Hematopoietic multipotent progenitor cell treated with erythropoietin and hydrocortisone succinate and interleukin-3 and kit ligand, for 8 days (in vitro differentiated cells): Measurements from ENCODE around the gene PHGDH.

ENCODE experiments used
- DNase-seq: peaks from one replicate; pipeline ENCODE4 v3.0.0-alpha.2; 2015

PHGDH gene

DNA sequence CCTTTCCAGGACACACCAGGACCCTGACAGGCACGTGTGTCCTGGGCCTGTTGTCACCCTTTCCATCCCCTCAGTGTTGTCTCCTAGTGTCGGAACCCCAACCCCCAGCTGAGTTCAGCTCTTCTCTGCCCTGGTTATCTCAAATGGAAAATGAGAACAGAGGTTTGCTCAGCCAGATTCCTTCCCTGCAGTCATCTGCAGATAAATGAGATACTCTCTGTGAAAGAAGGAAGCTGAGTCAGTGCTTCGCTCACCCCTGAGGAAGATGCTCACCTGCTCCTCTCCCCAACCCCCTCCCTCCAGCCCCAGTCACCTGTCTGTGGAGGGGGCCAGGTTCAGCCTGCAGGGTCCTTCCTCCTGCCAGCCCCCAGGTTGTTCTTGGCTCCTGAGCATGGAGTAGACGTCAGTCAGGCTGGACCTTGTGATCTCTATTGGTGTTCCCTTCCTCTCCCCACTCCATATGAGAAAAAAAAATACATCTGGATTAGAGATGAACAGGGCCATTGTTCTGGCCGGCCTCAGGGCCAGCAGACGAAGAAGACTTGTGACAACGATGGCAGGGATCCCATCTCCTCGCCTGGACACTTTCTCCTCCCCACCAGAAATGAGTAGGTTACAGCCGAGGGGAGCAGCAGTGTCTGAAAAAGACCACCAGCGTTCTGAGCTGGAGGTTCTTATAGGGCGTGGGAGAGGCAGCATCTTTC lies 20.9 kb downstream of the PHGDH start:
- DNase-seq, result no peak

DNA sequence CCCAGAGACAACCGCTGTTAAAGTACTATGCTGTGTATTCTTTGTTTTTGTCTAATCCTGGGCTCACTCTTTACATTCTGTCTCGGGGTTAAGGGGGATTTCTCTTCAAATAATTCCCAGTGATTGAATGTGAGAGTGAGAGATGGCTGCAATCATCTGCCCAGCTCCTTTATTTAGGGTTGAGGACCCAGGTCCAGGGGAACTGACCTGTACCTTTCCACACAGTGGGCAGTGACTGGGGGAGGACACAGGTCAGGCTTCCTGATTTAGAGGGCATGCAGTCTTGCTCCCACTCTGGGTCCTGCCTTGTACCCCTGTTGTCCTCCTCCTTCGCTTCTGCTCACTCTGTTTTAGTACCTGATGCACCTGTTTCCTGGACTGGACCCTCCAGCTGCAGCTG lies 22.0 kb downstream of the PHGDH start:
- no peak for DNase-seq

DNA sequence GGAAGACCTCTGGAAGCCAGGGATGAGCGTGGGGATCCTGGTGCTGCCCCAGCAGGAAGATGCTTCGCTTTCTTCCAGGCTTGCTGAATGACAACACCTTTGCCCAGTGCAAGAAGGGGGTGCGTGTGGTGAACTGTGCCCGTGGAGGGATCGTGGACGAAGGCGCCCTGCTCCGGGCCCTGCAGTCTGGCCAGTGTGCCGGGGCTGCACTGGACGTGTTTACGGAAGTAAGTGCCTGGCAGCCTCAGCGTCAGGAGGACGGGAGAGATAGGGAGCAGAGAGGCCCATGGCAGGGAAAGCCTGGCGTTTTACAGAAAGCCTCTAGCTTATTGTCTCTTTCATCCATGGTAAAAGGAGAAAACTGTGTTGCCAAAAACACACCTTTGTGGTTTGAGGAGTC lies 23.5 kb downstream of the PHGDH start:
- no peak for DNase-seq

DNA sequence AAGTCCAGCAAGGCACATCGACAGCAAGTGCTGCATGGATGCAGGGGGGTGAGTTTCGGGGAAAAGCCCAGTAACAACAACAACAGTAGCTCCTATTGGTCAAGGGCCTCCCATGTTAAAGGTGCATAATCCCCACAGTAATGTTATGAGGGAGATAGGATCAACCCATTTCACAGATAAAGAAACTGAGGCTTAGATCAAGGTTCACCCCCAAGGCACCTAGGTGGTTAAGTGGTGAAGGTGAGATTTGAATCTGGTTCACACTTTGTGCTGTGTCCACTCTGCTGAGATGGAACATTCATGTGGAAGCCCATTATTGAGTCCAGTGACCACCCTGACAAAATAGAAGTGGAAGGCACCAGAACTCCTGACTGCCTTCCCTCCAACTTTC lies 24.9 kb downstream of the PHGDH start:
- DNase-seq, result no peak

DNA sequence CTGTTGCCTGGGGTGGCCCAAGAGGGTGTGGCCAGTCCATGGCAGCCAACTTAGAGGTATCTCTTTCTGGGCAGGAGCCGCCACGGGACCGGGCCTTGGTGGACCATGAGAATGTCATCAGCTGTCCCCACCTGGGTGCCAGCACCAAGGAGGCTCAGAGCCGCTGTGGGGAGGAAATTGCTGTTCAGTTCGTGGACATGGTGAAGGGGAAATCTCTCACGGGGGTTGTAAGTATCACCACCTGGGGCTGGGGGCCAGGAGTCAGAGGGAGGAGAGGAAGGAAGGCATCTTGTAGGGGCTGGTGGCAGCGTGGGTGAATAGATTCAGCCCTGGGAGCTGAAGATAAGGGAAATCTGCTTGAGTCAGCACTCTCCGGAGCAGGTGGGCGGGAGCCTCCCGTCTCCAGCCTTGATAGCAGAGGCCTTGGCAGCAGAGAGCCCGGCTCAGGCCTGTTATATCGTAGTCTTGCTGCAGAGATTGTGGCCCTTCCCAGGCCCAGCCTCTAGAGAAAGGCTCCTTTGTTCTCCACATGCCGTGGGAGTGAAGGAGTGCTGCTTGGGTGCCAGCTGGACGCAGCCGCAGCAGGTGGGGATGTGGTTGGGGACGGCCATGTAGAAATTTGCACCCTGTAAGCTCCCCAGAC lies 25.4 kb downstream of the PHGDH start:
- peak; percentile 91 for DNase-seq

DNA sequence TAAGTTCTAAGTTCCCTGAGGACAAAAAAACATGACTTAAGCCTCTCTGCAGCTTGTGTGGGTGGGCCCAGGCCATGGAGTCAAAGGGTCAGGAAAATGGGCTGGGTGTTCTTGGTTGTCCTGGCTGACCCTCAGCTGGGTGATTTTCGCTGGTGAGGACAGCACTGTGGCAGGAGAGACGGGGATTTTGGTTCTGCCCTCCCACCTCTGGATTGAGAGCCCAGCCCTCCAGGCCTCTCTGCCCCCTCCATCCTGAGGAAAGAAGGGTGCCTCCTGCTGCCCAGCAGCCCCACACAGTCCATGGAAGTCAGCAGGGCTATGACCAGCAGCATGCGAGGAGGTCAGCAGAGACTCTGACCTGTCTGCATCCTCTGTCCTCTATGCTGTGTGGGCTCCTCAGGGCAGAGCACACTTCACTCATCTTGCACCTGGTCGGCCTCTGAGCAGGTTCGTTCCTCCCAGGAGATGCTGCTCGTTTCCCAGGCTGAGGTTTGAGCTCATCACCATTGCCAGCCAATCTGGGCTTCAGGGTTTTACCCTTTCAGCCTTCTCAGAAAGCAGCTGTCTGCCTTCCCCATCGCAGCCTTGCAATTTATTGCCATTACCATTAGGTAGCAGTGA lies 26.5 kb downstream of the PHGDH start:
- no peak for DNase-seq

DNA sequence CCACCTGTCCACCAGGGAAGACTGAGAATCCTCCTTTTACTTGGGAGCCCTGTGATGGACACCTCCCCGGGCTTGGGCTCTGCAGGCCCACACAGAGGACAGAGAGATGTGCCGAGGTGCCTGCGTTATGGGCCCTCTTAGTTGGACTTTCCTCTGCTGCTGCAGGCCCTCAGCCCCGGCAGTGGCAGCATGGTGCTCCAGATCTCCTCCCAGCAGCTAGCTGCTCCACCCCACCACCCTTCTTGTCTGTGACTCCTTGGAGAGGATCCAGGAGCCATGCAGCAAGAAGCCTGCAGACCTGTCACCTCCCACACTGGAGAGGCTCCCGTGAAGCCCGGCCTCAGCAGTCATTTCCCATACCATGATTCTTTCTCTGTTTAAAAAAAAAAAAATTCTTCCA lies 27.4 kb downstream of the PHGDH start:
- DNase-seq, result peak; percentile 13

DNA sequence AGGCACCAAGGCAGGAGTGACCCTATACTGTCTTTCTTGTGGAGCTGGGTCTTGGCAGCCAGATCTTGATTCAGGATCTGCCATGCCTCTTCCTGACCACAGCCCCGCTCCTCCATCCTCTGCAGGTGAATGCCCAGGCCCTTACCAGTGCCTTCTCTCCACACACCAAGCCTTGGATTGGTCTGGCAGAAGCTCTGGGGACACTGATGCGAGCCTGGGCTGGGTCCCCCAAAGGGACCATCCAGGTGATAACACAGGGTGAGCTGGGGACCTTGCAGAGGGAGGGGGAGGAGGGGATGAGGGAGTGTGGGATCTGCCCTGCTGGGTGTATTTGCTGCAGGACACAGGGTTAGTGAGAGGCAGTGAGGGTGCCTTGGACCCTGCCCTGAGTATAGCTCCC lies 28.5 kb downstream of the PHGDH start:
- no peak for DNase-seq

DNA sequence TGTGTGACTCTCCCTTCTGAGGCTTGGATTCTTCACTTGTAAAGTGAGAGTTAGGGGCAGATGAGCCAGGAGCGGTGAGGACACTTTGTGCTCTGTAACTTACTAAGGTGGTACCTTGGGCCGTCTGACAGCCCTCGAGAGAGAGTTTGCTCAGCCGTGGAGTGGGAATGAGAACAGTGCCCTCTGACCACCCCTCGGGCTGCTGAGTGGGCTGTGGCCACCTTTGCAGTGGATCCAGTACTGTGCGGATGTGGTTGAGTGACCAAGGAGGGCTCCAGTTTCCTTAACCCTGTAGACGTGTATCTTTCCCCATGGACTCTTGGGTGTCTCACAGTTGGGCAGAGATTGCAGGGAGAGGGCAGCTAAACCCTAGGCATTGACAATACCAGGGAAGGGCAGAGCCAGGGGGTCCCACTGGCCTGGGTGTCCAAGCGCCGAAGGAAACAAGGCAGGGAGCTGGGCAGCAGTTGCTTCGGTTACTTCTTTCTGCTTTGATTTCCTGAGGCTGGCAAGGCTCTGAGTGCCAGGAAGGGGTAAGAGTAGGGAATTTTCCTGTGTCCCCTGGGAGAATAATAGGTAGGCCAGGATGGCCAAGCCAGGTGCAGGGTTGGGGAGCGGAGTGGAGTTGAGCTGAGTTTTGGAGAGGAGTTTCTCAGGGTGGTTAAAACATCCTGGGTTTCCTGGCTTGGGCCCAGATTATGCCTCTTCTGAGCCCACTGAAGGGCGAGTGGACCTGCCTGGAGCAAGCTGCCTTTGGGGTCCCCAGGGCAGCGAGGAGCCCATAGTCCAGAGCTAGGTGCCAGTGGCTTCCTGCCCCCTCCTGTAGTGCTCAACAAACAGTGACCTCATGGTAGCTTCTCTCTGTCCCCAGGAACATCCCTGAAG lies 29.4 kb downstream of the PHGDH start:
- DNase-seq, result no peak

DNA sequence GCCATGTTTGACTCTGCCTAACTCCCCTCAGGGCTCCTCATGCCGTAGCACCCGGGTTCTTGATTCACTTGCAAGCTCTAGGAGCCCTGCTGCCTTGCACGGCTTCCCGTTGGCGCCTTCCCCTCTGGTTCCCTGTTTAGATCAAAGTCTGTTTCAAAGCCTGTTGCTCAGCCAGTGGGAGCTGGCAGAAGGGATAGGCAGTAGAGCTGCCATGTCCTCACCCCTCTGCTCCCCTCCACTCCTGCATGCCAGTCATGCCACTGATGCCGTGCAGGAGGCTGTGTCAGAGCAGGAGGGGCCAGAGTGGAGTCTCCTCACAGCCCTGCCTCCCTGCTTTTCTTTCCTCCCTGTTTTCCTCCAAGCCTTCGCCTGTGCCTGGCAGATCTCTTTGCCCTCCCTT lies 30.5 kb downstream of the PHGDH start:
- DNase-seq, result no peak

DNA sequence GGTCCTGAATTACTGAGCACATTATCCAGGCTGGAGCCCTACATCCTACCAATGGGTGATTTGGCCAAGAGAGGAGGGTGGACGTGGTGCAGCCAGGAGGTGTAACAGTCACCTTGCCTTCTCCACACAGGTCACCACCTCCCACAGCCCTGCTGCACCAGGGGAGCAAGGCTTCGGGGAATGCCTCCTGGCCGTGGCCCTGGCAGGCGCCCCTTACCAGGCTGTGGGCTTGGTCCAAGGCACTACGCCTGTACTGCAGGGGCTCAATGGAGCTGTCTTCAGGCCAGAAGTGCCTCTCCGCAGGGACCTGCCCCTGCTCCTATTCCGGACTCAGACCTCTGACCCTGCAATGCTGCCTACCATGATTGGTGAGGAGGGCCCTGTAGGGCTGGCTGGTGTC lies 30.9 kb downstream of the PHGDH start:
- no peak for DNase-seq

DNA sequence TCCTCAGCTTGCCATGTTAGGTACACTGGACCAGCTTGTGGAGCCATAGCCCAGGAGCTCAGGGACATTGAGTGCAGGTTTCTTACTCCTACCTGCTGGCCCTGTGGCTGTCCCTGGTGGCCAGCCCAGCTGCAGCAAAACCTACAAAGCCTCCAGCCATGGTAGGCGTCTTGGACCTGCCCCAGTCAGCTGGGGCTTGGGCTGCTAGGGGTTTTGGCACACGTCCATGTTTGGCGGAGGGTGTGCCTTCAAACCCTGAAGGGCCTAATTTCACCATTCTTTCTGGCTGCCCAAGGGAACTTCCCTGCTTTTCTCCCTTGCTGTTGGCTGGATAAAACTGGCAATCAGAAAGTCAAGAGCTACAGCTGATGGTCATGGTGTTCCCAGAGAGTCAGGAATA lies 31.6 kb downstream of the PHGDH start:
- no peak for DNase-seq

DNA sequence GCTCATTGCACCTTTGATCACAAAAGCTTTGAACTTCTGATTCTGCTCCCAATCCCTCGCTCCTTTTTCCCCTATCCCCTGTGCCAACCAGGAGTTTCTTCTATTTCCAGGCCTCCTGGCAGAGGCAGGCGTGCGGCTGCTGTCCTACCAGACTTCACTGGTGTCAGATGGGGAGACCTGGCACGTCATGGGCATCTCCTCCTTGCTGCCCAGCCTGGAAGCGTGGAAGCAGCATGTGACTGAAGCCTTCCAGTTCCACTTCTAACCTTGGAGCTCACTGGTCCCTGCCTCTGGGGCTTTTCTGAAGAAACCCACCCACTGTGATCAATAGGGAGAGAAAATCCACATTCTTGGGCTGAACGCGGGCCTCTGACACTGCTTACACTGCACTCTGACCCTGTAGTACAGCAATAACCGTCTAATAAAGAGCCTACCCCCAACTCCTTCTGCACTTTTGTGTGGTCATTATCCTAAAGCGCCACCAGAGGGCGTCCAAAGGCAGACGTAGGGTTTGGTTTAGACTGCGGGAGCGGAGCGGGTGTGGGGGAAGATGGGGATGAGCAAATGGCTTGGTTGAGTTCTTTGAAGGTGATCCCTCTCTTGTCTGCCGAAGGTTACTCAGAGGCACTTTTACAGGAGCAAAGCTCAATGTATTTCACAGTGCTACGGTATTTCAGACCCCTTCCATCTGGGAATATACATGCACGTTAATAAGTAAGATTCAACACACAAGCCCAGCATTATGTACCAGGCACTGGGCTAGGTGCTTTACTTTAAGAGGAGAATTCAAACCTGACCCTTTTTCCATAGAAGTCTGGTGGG lies 32.3 kb downstream of the PHGDH start:
- DNase-seq, result peak; percentile 78

DNA sequence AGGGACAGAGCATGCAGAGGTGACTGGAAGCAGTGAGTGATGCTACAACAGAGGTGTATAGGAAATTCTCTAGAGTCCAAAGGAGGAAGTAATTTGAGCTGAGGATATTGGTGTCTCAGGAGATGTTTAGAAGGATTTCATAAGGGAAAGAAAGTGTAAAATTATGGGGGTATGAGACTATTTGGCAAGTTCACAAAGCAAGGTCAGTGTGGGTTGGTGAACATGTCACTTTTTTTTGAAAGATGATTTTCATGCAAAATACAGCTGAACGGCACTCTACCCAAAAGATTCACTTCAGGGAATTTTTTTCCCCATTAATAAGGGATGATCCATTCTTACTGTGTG lies 32.8 kb downstream of the PHGDH start:
- DNase-seq, result no peak

DNA sequence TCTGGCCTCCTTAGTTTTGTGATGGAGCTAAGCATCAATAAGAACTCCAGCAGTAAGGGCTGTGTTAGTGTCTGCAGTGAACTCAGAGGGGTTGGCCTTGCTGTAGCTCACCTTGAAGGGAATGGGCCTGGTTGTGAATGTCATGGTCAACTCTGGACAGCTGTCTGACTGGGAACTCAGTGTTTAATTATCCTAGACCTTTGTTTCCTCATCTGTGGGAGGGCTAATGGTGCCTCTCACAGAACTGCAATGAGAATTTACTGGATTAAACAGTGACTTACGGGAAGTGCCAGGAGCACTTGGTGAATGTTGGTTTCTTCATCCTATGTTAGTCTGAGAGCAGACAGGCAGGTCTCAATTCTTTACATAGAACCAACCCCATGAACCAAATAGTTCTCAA lies 33.3 kb downstream of the PHGDH start:
- no peak for DNase-seq

DNA sequence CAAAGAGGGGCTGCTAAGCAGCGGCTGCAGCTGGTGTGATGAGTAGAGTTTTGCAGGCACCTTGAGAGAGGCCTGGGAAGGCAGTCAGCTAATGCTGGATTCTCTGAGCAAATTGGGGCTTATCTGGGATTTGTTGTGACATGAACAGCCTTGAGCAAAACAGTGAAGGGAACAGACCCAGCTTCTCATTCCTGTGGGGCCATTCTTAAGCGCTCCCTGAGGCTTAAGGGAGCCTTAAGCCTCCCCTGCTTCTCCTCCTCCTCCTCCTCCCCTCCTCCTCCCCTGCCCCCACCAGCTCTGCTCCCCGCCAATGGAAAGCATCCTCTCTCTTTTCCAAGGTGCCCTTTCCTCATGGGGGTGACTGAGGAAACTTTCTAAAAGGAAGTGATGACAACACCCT lies 35.7 kb downstream of the PHGDH start:
- DNase-seq, result no peak

DNA sequence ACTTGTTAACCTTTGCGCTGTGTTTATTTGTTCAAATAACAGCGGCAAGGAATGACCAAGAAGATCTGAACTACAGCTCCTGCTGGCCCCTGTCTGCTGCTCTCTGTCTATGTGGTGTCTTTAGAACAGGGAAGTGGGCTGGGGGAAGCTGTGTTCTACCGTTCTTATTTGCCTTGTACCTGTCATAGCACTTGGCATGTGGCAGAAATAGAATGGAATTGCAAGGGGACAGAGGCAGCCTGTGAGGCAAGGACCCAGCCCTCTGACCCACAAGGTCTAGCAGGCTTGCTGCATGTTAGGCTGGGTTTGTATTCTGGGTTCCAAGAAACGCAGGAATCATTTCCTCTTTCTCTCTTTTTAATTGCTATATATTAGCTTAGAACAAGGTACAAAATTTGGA lies 36.3 kb downstream of the PHGDH start:
- DNase-seq, result no peak

DNA sequence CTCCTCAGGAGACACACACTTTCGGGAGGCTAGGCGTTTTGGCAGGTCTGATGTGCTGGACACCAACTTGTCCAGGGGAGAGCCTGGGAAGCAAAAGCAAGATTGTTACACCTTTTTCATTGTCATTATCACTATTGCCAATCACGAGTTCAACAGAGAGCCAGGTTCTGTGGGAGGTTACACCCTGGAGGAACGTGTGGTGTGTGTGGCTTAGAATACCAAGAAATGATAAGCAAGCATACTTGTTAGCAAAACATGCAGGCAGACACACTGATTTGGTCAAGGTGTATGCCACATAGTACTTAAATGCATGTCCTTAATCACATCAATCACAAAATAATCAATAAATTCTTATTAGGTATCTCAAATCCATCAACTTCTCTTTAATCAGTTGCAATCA lies 40.9 kb downstream of the PHGDH start:
- DNase-seq, result no peak

DNA sequence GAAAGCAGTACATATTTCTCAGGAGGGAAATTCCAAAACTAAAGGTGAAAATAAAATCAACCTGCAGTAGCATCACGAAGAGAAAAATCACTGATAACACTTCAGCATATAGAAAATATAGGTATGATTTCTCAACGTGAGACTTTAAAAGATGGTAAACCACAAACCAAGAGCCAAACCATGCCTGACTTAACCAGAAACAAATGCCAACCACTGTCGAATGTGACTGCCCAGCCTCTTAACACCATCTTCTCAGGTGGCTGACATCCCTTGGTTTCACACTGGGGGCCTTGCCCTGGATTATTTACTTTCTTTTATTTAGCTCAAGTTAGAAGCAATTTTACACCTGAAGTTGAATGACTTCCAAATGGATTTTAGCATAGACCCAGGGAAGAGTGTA lies 46.9 kb downstream of the PHGDH start:
- no peak for DNase-seq

DNA sequence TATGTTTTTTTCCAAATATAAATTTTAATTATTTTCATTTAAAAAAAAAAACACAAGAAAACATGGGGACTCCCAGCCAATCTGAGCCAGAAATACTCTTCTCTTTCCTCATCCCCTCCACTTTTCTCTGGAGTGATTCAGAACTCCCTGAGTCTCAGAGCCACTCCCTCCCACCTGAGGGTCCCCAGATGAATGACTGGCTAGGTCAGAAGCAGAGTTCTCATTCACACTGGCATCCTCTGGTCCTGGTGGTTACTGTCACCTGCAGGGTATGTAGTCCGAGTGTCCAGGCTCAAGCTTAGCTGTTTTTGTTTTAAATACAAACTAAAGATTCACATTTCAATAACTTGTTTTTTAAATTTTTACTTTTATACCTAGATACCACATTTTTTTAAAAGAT lies 50.7 kb downstream of the PHGDH start:
- no peak for DNase-seq

DNA sequence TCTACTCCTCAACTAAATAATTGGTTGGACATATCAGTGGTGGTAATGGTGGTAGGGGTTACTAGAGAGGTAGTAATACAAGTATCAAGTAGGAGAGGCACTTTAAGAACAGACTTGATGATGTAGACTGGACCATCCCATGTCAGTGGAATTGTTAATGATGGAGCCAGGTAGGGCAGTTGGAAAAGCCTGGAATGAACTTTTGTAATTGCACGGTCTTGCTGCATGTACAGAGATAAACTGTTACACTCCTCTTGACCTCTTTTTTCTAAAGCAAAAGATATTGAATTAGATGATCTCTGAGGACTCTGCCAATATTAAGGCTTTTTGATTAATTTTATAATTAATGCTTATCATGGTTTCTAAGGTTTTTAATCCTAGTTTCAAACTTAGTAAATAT lies 51.2 kb downstream of the PHGDH start:
- DNase-seq, result no peak

DNA sequence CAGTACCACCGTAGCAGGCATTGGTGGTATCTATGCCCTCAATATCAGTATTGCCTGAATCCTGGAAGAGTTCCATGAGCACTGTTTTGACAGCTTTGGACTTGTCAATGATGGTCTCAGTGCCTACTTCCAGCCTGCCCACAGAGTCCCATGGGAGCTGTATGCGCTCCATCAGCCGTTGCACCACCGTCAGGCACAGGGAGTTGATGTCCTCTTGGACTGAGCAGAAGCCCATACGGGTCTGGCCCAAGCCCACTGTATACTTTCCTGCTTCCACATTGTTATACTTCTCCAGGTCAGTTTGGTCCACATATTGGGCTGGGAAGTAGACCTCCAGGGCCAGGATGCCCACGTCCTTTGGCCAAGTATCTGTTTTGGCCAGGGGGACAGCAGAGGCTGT lies 52.5 kb downstream of the PHGDH start:
- DNase-seq, result no peak

DNA sequence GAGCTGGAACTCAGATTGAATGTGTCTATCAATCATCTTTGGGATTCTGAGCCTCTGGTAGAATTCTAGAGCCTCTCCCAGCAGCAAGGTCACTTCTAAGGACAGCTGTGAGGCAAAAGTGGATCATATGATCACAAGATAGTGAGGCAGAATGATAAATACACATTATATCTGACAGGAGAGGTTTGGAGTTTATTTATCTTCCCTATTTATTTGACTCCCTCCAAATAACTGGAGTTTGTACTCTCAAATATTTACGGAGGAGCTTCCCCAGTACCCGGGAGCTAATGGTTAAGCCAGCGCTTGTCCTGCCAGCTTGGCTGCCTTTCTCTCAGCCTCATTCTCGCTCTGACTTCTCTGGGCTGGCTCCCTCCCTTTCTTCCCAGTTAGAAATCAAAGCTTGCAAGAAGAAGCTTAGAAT lies 54.6 kb downstream of the PHGDH start:
- no peak for DNase-seq
